GM21528 (cell line): ENCODE measurements around the gene TTC28.

Source experiments
- ATAC-seq: cut with Tn5 transposase; IDR thresholded peaks from one replicate; pipeline ENCODE4 v1.9.1; 2021; ENCODE audit warnings: mild to moderate bottlenecking, moderate library complexity; ENCODE audit not compliant: unreplicated experiment, low FRiP score

Gene TTC28

GRCh38 chr22:28450109-28450508, 229.5 kb downstream of the TTC28 start:
- no peak for ATAC-seq

- no peak for ATAC-seq
Observed at GRCh38 chr22:28449041-28449440, 230.6 kb downstream of the TTC28 start.

GRCh38 chr22:28448625-28449024, 231.0 kb downstream of the TTC28 start:
- no peak for ATAC-seq

- ATAC-seq, result no peak
Observed at GRCh38 chr22:28444659-28445058, 235.0 kb downstream of the TTC28 start.

GRCh38 chr22:28443526-28443876, 236.1 kb downstream of the TTC28 start:
- ATAC-seq, result no peak

GRCh38 chr22:28442711-28443525, 236.7 kb downstream of the TTC28 start:
- ATAC-seq, result no peak

GRCh38 chr22:28442264-28442710, 237.4 kb downstream of the TTC28 start:
- no peak for ATAC-seq

GRCh38 chr22:28441720-28442263, 237.8 kb downstream of the TTC28 start:
- ATAC-seq, result no peak

GRCh38 chr22:28440592-28441390, 238.8 kb downstream of the TTC28 start:
- no peak for ATAC-seq

GRCh38 chr22:28438183-28438768, 241.4 kb downstream of the TTC28 start:
- no peak for ATAC-seq

GRCh38 chr22:28435982-28436381, 243.7 kb downstream of the TTC28 start:
- ATAC-seq, result no peak

- no peak for ATAC-seq
Observed at GRCh38 chr22:28435140-28435768, 244.4 kb downstream of the TTC28 start.

- no peak for ATAC-seq
Observed at GRCh38 chr22:28430466-28431025, 249.1 kb downstream of the TTC28 start.

- ATAC-seq, result no peak
Observed at GRCh38 chr22:28429711-28430110, 249.9 kb downstream of the TTC28 start.

GRCh38 chr22:28428271-28428670, 251.4 kb downstream of the TTC28 start:
- no peak for ATAC-seq

GRCh38 chr22:28426346-28427132, 253.1 kb downstream of the TTC28 start:
- ATAC-seq, result no peak

GRCh38 chr22:28425211-28425610, 254.4 kb downstream of the TTC28 start:
- ATAC-seq, result no peak

- no peak for ATAC-seq
Observed at GRCh38 chr22:28424427-28425080, 255.1 kb downstream of the TTC28 start.

- no peak for ATAC-seq
Observed at GRCh38 chr22:28419919-28420318, 259.7 kb downstream of the TTC28 start.
